Measurements from ENCODE around the gene RARRES2. TPM values are rescaled to one million over a fixed set of nuclear protein-coding genes. Genes with fewer than 3 reads are reported as not detected.

The RARRES2 gene
- total and polyA plus RNA-seq, 5 donors, result 111 to 195 (median 176) TPM

- DNase-seq (no peak), ATAC-seq (no peak)
- no peak overlapping the region for H3K4me3 ChIP-seq (ENCODE audit: low read length)
- intact Hi-C loops (cut with DNase I), result no loop called here
- no peaks in the 10 kb centered on the region for H3K4me1 ChIP-seq (ENCODE audit: control insufficient read depth, insufficient read depth, low read length)
- H3K9me3 ChIP-seq (ENCODE audit: control insufficient read depth, low read length), result no peaks in the 10 kb centered on the region
- H3K27me3 ChIP-seq (ENCODE audit: control insufficient read depth, insufficient read depth), result no peaks in the 10 kb centered on the region
- WGBS, result 71% methylated on average over 1 of the region's 1 CpG
- no peak overlapping the region for H3K27ac ChIP-seq (ENCODE audit: low read length)
Measured at GRCh38 chr7:150345012-150345411, 3.6 kb upstream of the RARRES2 start.

- H3K9me3 ChIP-seq (ENCODE audit: control insufficient read depth, low read length), result no peaks in the 10 kb centered on the region
- DNase-seq (no peak), ATAC-seq (no peak)
- no peak overlapping the region for H3K4me3 ChIP-seq (ENCODE audit: low read length)
- no peak overlapping the region for H3K27ac ChIP-seq (ENCODE audit: low read length)
- intact Hi-C loops (cut with DNase I), result no loop called here
- no peaks in the 10 kb centered on the region for H3K4me1 ChIP-seq (ENCODE audit: control insufficient read depth, insufficient read depth, low read length)
- no peaks in the 10 kb centered on the region for H3K27me3 ChIP-seq (ENCODE audit: control insufficient read depth, insufficient read depth)
Measured at GRCh38 chr7:150344299-150344698, 2.9 kb upstream of the RARRES2 start.

DNA sequence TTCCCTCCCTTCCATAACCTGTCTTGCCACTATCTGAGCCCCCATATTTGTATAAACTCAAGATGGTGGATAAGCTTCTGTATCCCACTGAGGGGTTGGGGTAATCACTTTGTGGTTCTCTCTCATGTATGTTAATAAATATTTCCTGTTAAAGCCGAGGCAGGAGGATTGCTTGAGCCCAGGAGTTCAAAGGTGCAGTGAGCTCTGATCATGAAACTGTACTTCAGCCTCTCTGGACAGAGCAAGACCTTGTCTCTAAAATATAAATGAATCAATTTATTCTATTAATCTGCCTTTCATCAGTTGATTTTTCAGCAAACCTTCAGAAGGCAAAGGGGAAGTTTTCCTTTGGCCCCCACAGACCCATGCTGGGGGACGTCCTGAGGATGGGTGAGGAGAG, 1.8 kb upstream of the RARRES2 start:
- DNase-seq, result no peak
- Histone ChIP-seq H3K27ac (ENCODE audit: low read length) (no peak overlapping the region), H3K9me3 (ENCODE audit: control insufficient read depth, low read length) (no peaks in the 10 kb centered on the region), H3K4me3 (ENCODE audit: low read length) (no peak overlapping the region), H3K27me3 (ENCODE audit: control insufficient read depth, insufficient read depth) (no peaks in the 10 kb centered on the region), H3K4me1 (ENCODE audit: control insufficient read depth, insufficient read depth, low read length) (no peaks in the 10 kb centered on the region)
- intact Hi-C loops (cut with DNase I), result no loop called here
- 82% methylated on average over 2 of the region's 2 CpGs for WGBS
- no peak for ATAC-seq

- WGBS, result 84% methylated on average over 9 of the region's 9 CpGs
- H3K4me3 ChIP-seq (ENCODE audit: low read length), result no peak overlapping the region
- no peak for ATAC-seq
- H3K27ac ChIP-seq (ENCODE audit: low read length), result no peak overlapping the region
- H3K9me3 ChIP-seq (ENCODE audit: control insufficient read depth, low read length), result no peaks in the 10 kb centered on the region
- no peak for DNase-seq
- no peaks in the 10 kb centered on the region for H3K27me3 ChIP-seq (ENCODE audit: control insufficient read depth, insufficient read depth)
- intact Hi-C loops (cut with DNase I), result no loop called here
- H3K4me1 ChIP-seq (ENCODE audit: control insufficient read depth, insufficient read depth, low read length), result no peaks in the 10 kb centered on the region
Measured at GRCh38 chr7:150342121-150342408, 636 bp upstream of the RARRES2 start.

- Histone ChIP-seq H3K4me1 (ENCODE audit: control insufficient read depth, insufficient read depth, low read length) (peaks cover under 1% of the 10 kb centered on the region), H3K9me3 (ENCODE audit: control insufficient read depth, low read length) (no peaks in the 10 kb centered on the region), H3K4me3 (ENCODE audit: low read length) (peak overlapping the region; percentile 37), H3K27me3 (ENCODE audit: control insufficient read depth, insufficient read depth) (no peaks in the 10 kb centered on the region), H3K27ac (ENCODE audit: low read length) (peak overlapping the region; percentile 22)
- ATAC-seq (peak; percentile 2 to 15), DNase-seq (peak in 2 of 3 donors; percentile 57 to 62)
- 21% methylated on average over 29 of the region's 29 CpGs for WGBS
- intact Hi-C loops (cut with DNase I), result no loop called here
Measured at GRCh38 chr7:150340875-150341262, 560 bp downstream of the RARRES2 start.

DNA sequence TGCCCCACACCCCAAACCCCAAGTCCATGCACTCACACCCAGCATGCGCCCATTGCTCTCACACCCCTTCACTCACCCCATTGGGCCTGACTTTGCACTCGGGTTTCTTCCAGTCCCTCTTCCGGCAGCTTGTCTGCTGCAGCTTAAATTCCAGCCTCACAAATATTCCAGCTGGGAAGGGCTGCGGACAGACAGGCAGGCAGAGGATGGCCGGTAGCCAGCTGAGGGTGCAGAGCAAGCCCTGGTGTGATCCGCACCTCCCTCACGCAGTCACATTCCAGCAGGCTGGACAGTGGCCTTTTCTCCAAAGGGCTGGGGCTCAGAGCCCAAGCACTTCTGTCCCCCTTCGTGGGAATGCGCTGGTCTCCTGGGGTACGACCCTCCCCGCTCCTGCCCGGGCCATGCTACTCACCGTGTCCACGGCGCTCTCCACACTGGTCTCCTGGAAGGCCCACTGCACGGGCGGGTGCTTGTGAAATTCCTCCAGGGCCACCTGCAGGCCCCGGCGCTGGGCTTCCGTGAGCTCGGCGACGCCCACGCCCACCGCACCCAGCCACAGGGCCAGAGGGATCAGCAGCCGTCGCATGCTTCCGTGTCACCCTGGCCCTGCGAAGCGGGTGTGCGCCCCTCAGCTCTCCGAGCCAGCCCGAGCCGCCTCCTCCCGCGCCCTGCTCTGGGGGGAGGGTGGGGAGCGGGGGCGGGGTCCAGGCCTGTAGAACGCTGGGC, 1.2 kb downstream of the RARRES2 start:
- Histone ChIP-seq H3K27ac (ENCODE audit: low read length) (no peak overlapping the region), H3K9me3 (ENCODE audit: control insufficient read depth, low read length) (no peaks in the 10 kb centered on the region), H3K27me3 (ENCODE audit: control insufficient read depth, insufficient read depth) (no peaks in the 10 kb centered on the region), H3K4me1 (ENCODE audit: control insufficient read depth, insufficient read depth, low read length) (peaks cover 4% of the 10 kb centered on the region), H3K4me3 (ENCODE audit: low read length) (peak overlapping the region; percentile 37)
- 14% methylated on average over 39 of the region's 39 CpGs for whole genome bisulfite sequencing
- DNase-seq, result peak; percentile 57 to 88 (median 86)
- peak; percentile 56 to 60 for ATAC-seq
- intact Hi-C loops (cut with DNase I), result no loop called here

- Histone ChIP-seq H3K27me3 (ENCODE audit: control insufficient read depth, insufficient read depth) (no peaks in the 10 kb centered on the region), H3K9me3 (ENCODE audit: control insufficient read depth, low read length) (no peaks in the 10 kb centered on the region), H3K4me3 (ENCODE audit: low read length) (no peak overlapping the region), H3K27ac (ENCODE audit: low read length) (no peak overlapping the region), H3K4me1 (ENCODE audit: control insufficient read depth, insufficient read depth, low read length) (peaks cover 4% of the 10 kb centered on the region)
- WGBS, result 70% methylated on average over 9 of the region's 9 CpGs
- no peak for DNase-seq
- intact Hi-C loops (cut with DNase I), result no loop called here
- no peak for ATAC-seq
Measured at GRCh38 chr7:150339409-150339809, 2.0 kb downstream of the RARRES2 start.

DNA sequence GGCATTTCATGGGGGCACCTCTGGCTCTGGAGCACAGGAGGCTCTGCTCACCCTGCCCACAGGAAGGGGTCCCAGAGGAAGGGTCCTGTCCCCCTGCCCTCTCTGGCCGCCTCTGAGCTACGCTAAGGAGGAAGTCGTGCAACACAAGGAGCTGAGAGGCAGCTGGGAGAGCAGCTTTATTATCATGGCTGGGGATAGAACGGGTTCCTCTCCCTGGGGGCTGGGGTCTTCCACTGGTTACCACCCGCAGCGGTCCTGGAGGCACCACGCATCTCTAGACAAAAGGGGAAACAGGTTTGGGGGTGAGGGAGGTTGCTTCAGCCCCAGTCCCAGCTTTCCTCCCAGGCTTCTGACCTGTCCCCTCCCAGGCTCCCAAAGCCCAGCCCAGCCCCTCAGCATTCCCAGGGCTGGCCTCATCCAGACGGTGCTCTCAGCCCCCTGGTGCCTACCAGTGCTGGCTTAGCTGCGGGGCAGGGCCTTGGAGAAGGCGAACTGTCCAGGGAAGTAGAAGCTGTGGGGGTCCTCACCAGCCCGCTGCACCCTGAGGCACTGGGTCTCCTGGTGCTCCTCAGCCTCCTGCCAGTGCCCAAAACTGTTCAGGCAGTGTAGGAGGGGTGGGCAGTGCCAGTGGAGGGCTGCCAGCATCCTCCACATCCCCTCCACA, 3.1 kb downstream of the RARRES2 start:
- H3K27me3 ChIP-seq (ENCODE audit: control insufficient read depth, insufficient read depth), result no peaks in the 10 kb centered on the region
- intact Hi-C loops (cut with DNase I), result no loop called here
- no peaks in the 10 kb centered on the region for H3K9me3 ChIP-seq (ENCODE audit: control insufficient read depth, low read length)
- peaks cover 4% of the 10 kb centered on the region for H3K4me1 ChIP-seq (ENCODE audit: control insufficient read depth, insufficient read depth, low read length)
- WGBS, result 80% methylated on average over 11 of the region's 11 CpGs
- no peak overlapping the region for H3K4me3 ChIP-seq (ENCODE audit: low read length)
- DNase-seq (no peak), ATAC-seq (no peak)
- no peak overlapping the region for H3K27ac ChIP-seq (ENCODE audit: low read length)

- Histone ChIP-seq H3K27ac (ENCODE audit: low read length) (no peak overlapping the region), H3K4me1 (ENCODE audit: control insufficient read depth, insufficient read depth, low read length) (peaks cover 4% of the 10 kb centered on the region), H3K27me3 (ENCODE audit: control insufficient read depth, insufficient read depth) (no peaks in the 10 kb centered on the region), H3K4me3 (ENCODE audit: low read length) (no peak overlapping the region), H3K9me3 (ENCODE audit: control insufficient read depth, low read length) (no peaks in the 10 kb centered on the region)
- DNase-seq (no peak), ATAC-seq (no peak)
- intact Hi-C loops (cut with DNase I), result no loop called here
- 91% methylated on average over 6 of the region's 6 CpGs for WGBS
Measured at GRCh38 chr7:150337659-150338081, 3.8 kb downstream of the RARRES2 start.

GRCh38 chr7:150337179-150337578, 4.2 kb downstream of the RARRES2 start:
- DNase-seq (peak in 1 of 3 donors; percentile 53), ATAC-seq (no peak)
- no peaks in the 10 kb centered on the region for H3K27me3 ChIP-seq (ENCODE audit: control insufficient read depth, insufficient read depth)
- H3K4me3 ChIP-seq (ENCODE audit: low read length), result no peak overlapping the region
- no peaks in the 10 kb centered on the region for H3K9me3 ChIP-seq (ENCODE audit: control insufficient read depth, low read length)
- 91% methylated on average over 18 of the region's 18 CpGs for WGBS
- no peak overlapping the region for H3K27ac ChIP-seq (ENCODE audit: low read length)
- intact Hi-C loops (cut with DNase I), result no loop called here
- H3K4me1 ChIP-seq (ENCODE audit: control insufficient read depth, insufficient read depth, low read length), result peaks cover 4% of the 10 kb centered on the region

DNA sequence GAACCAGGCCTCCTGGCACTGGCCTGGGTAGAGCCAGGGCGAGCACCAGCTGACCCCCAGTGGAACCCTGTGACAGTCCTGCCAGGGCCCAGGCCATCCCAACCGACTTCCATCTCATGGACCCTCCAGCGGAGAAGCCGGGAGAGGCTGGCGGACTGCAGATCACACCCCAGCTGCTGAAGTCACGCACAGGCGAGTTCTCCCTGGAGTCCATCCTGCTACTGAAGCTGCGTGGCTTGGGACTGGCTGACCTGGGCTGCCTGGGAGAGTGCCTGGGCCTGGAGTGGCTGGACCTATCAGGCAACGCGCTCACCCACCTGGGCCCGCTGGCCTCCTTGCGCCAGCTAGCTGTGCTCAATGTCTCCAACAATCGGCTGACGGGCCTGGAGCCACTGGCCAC, 4.7 kb downstream of the RARRES2 start:
- Histone ChIP-seq H3K27me3 (ENCODE audit: control insufficient read depth, insufficient read depth) (no peaks in the 10 kb centered on the region), H3K4me1 (ENCODE audit: control insufficient read depth, insufficient read depth, low read length) (peaks cover 4% of the 10 kb centered on the region), H3K27ac (ENCODE audit: low read length) (no peak overlapping the region), H3K9me3 (ENCODE audit: control insufficient read depth, low read length) (no peaks in the 10 kb centered on the region), H3K4me3 (ENCODE audit: low read length) (no peak overlapping the region)
- WGBS, result 95% methylated on average over 14 of the region's 14 CpGs
- intact Hi-C loops (cut with DNase I), result no loop called here
- DNase-seq (peak in 1 of 3 donors; percentile 56), ATAC-seq (no peak)

- H3K27me3 ChIP-seq (ENCODE audit: control insufficient read depth, insufficient read depth), result no peaks in the 10 kb centered on the region
- DNase-seq, result no peak
- peak overlapping the region; percentile 19 for H3K27ac ChIP-seq (ENCODE audit: low read length)
- WGBS, result 57% methylated on average over 6 of the region's 6 CpGs
- intact Hi-C loops (cut with DNase I), result no loop called here
- no peak for ATAC-seq
- H3K9me3 ChIP-seq (ENCODE audit: control insufficient read depth, low read length), result no peaks in the 10 kb centered on the region
- no peak overlapping the region for H3K4me3 ChIP-seq (ENCODE audit: low read length)
- peaks cover 4% of the 10 kb centered on the region for H3K4me1 ChIP-seq (ENCODE audit: control insufficient read depth, insufficient read depth, low read length)
Measured at GRCh38 chr7:150335774-150336112, 5.7 kb downstream of the RARRES2 start.

Measured in right cardiac atrium (tissue), 5 donors.